Heart left ventricle (tissue), 16 donors: ENCODE measurements around the gene OSBP2. TPM values are rescaled to one million over a fixed set of nuclear protein-coding genes. Genes with fewer than 3 reads are reported as not detected.

ENCODE experiments used
- ATAC-seq, 4 donors: fragments of 200-7000 bp; cut with Tn5 transposase; one replicate each; pipeline ENCODE4 v1.9.1; 2020 to 2022; ENCODE audit warnings: moderate library complexity in 4 of 4, mild to moderate bottlenecking in 3 of 4, moderate number of reproducible peaks in 1 of 4
- DNase-seq, 5 donors: peaks; one replicate each; pipeline ENCODE4 v3.0.0-alpha.2; 2020
- H3K27ac ChIP-seq, 12 donors: fragments of 200-600 bp; sonication (generic) in 4 of 12; one replicate each; pipeline versions ENCODE4 v1.5.0 to v1.8.0; 2016 to 2022; ENCODE audit warnings: mild to moderate bottlenecking in 2 of 12
- H3K27me3 ChIP-seq, 9 donors: fragments of 200-600 bp; sonication (generic) in 2 of 9; one replicate each; pipeline versions ENCODE4 v1.5.1 to v1.8.0; 2016 to 2022; ENCODE audit warnings: mild to moderate bottlenecking in 3 of 9
- H3K36me3 ChIP-seq, 9 donors: fragments of 200-600 bp; sonication (generic) in 2 of 9; one replicate each; pipeline versions ENCODE4 v1.5.0 to v1.8.0; 2018 to 2022; ENCODE audit warnings: mild to moderate bottlenecking in 2 of 9
- H3K4me1 ChIP-seq, 12 donors: fragments of 200-600 bp; sonication (generic) in 4 of 12; one replicate each; pipeline versions ENCODE4 v1.5.0 to v1.8.0; 2016 to 2022; ENCODE audit warnings: mild to moderate bottlenecking in 3 of 12
- H3K4me3 ChIP-seq, 12 donors: fragments of 200-600 bp; sonication (generic) in 4 of 12; one replicate each; pipeline versions ENCODE4 v1.5.0 to v1.8.0; 2017 to 2022; ENCODE audit warnings: mild to moderate bottlenecking in 9 of 12, moderate library complexity in 4 of 12
- H3K9me3 ChIP-seq, 12 donors: fragments of 200-600 bp; sonication (generic) in 4 of 12; one replicate each; pipeline versions ENCODE4 v1.5.0 to v1.8.0; 2016 to 2022; ENCODE audit warnings: mild to moderate bottlenecking in 1 of 12
- POLR2A ChIP-seq, 2 donors: fragments of 450-650 bp; IDR thresholded peaks; one replicate each; pipeline ENCODE4 v1.6.1; 2017; ENCODE audit warnings: antibody characterized with exemption in 2 of 2, mild to moderate bottlenecking in 2 of 2, moderate library complexity in 2 of 2
- WGBS, 4 donors: extraction: QIAGEN DNeasy Blood & Tissue Kit in 2 of 4; methylation state at CpG; one replicate each; pipeline versions ENCODE4 v1.1.5 to v1.1.7; 2013 to 2018; 5-methylcytosine and 5-hydroxymethylcytosine counted together
- intact Hi-C, 10 donors: fragments of 100-400 bp; cut with DNase I; formaldehyde crosslinking; loops; one replicate each; pipeline versions ENCODE4 v1.11.1 to v1.14.2; 2022
- polyA plus RNA-seq, 2 donors: library from polyadenylated mRNA; stranded (reverse); fragments of 200-250 nt; gene quantifications; one replicate each; pipeline ENCODE4 v1.2.3, GENCODE V29; 2013
- total RNA-seq, 9 donors: library from RNA; depleted of rRNA in 2 of 9; stranded (reverse); fragments of >200 nt in 2 of 9; fragmentation: NEBNext Ultra II Directional in 3 of 9; extraction: Animal tissue kit (Norgen Biotek cat#: 25700) in 3 of 9; gene quantifications; one replicate each; pipeline versions ENCODE4 v1.1.0 to v1.2.4, GENCODE V29; 2016 to 2023
- TF ChIP-seq, protein P1 (sequence below), 12 donors: fragments of 200-600 bp; sonication (generic) in 4 of 12; IDR thresholded peaks; one replicate each; pipeline versions ENCODE4 v1.5.0 to v1.8.0; 2018 to 2022; ENCODE audit warnings: antibody characterized with exemption in 12 of 12, mild to moderate bottlenecking in 5 of 12
- donor health status: ischemic (EF 13 %, LVEDD 7.1; RV severe dilation, severe dysfunction).
- donor health status: healthy with polysubstance abuse.
- donor health status: DM: no; HTN: yes; CAD: no.
- donor health status: DM: no; HTN: no; CAD: no.
- donor health status: ischemic (EF 25% LVEDD 6.9; RV normal size, moderate dysfunction).
- donor health status: ischemic (EF 25% LVEDD 5.7; RV mildly dilated, moderate dysfunction).
- donor health status: healthy.
- donor health status: DM: yes; HTN: yes; CAD: no.
- donor health status: ischemic (EF 35%, LVEDD 5.7; RV mildly dilated, moderate dysfunction).
- donor health status: nonischemic (EF 11% LVEDD 7.7; RV severe dilation, severe dysfunction).
- donor health status: DM: yes; HTN: yes; CAD: no.
- donor health status: PGD.
- donor health status: ischemic (EF 29% LVEDD 5.4; RV normal size, mild dysfunction).
- donor health status: nonischemic (EF 23%, LVEDD 6.1; RV moderate dilation, normal function).

Gene OSBP2
- total and polyA plus RNA-seq, 11 donors = 2.0 to 23.5 (median 12.2) TPM

DNA sequence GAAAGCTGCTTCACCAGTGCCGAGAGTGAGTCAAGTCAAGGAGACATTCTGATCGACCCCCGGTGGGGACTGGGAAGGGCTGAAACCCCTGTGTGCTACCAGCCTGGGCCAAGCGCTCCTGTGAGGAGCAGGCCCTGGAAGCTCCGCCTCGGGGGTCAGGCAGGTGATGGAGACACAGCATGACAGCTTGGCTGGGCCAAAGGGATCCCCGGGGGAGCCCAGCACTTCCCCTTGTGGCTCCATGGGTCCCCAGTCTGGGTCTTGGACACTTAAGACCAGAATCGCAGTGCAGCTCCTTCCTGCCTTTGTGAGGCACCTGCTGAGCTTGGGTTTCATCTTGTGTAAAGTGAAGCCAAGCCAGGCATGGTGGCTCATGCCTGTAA, 184.7 kb downstream of the OSBP2 start:
- ATAC-seq = no peak
- H3K27ac ChIP-seq = peak overlapping the region in 8 of 12 donors; percentile 15 to 78 (median 62)
- no peaks in the 10 kb centered on the region for H3K27me3 ChIP-seq
- no peak overlapping the region for H3K4me3 ChIP-seq
- H3K4me1 ChIP-seq = peaks cover 0 to 64% (median 33%) of the 10 kb centered on the region in 12 donors
- no peaks in the 10 kb centered on the region for H3K9me3 ChIP-seq
- 50 to 60% (median 52%) methylated on average over 8 of the region's 8 CpGs for WGBS, 4 donors
- DNase-seq = peak in 2 of 5 donors; percentile 19 to 46
- no peak for TF ChIP-seq POLR2A (IDR thresholded peaks at IDR 0.05)
- TF ChIP-seq, protein P1, sequence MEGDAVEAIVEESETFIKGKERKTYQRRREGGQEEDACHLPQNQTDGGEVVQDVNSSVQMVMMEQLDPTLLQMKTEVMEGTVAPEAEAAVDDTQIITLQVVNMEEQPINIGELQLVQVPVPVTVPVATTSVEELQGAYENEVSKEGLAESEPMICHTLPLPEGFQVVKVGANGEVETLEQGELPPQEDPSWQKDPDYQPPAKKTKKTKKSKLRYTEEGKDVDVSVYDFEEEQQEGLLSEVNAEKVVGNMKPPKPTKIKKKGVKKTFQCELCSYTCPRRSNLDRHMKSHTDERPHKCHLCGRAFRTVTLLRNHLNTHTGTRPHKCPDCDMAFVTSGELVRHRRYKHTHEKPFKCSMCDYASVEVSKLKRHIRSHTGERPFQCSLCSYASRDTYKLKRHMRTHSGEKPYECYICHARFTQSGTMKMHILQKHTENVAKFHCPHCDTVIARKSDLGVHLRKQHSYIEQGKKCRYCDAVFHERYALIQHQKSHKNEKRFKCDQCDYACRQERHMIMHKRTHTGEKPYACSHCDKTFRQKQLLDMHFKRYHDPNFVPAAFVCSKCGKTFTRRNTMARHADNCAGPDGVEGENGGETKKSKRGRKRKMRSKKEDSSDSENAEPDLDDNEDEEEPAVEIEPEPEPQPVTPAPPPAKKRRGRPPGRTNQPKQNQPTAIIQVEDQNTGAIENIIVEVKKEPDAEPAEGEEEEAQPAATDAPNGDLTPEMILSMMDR (IDR thresholded peaks at IDR 0.05) = no peak
- intact Hi-C loops = loop anchor here in 1 of 10 donors (10.0 kb wide), 1 partner anchor 75 kb away; no protein-coding TSS in a partner anchor
- no peaks in the 10 kb centered on the region for H3K36me3 ChIP-seq

DNA sequence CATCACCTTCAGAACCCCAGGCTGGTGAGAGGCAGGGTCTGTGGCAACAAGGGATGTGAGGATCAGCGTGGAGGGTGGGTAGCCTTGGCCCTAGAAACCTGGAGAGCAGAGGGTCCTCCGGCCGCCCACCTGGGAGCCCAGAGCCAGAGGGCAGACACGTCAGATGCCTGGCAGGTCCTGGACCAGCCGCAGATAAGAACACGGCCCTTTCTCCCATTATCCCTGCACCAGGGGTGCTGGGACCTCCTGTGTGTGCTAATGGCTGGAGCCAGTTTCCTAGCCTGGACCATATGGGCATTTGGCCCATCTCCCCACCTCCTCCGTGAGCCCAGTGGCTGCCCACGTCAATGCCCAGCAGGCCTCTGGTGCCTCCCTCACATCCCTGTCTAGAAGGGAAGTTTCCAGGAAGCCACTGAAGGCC, 185.5 kb downstream of the OSBP2 start:
- no peak for TF ChIP-seq POLR2A (IDR thresholded peaks at IDR 0.05)
- TF ChIP-seq, protein P1 (IDR thresholded peaks at IDR 0.05) = no peak
- WGBS, 4 donors = 91 to 92% (median 91%) methylated on average over 6 to 8 of the region's 8 CpGs
- ATAC-seq (no peak), DNase-seq (peak in 2 of 5 donors; percentile 10 to 33)
- Histone ChIP-seq H3K4me3 (no peak overlapping the region), H3K4me1 (peaks cover 0 to 64% (median 33%) of the 10 kb centered on the region in 12 donors), H3K36me3 (no peaks in the 10 kb centered on the region), H3K9me3 (no peaks in the 10 kb centered on the region), H3K27me3 (no peaks in the 10 kb centered on the region), H3K27ac (peak overlapping the region in 2 of 12 donors; percentile 63 to 78)
- intact Hi-C loops = loop anchor here in 2 of 10 donors (10.0 kb wide), 2 partner anchors 105 to 115 kb away; no protein-coding TSS in a partner anchor

DNA sequence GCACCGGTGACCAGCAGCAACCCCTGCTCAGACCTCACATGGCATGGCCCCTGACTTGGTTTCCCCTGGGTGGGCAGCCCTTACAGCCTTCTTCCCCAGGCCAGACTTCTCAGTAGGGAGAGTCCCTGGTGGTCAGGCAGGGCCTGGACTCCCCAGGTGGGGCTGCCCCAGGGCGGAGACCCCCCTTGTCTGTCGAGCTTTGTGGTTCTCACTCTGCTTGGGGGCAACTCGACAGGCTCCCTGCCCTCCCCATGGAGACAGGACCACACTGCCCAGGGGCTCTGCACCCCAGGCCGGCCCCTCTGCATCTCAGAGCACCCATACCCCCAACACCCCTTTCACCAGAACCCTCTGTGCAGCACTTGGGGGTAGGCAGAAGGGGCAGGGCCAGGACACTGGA, 186.2 kb downstream of the OSBP2 start:
- intact Hi-C loops = loop anchor here in 2 of 10 donors (10.0 kb wide), 2 partner anchors 106 to 116 kb away; no protein-coding TSS in a partner anchor

More for the DNA sequence above, 186.2 kb downstream of the OSBP2 start:
- peak in 2 of 5 donors; percentile 20 to 51 for DNase-seq
- Histone ChIP-seq H3K4me3 (no peak overlapping the region), H3K27me3 (no peaks in the 10 kb centered on the region), H3K9me3 (no peaks in the 10 kb centered on the region), H3K4me1 (peaks cover 0 to 63% (median 33%) of the 10 kb centered on the region in 12 donors), H3K36me3 (no peaks in the 10 kb centered on the region), H3K27ac (peak overlapping the region in 7 of 12 donors; percentile 49 to 72 (median 61))
- ATAC-seq = no peak
- TF ChIP-seq POLR2A (IDR thresholded peaks at IDR 0.05) = no peak
- TF ChIP-seq, protein P1 (IDR thresholded peaks at IDR 0.05) = no peak
- WGBS, 4 donors = 90 to 95% (median 92%) methylated on average over 3 to 5 of the region's 5 CpGs
